GM12878 (cell line): Measurements from ENCODE around the gene PGAM2.

ENCODE experiments used
- POLR2A ChIP-seq: IDR thresholded peaks from 2 replicates; pipeline ENCODE4 v1.6.1; 2011; ENCODE audit warnings: low read depth, mild to moderate bottlenecking, low read length
- POLR2AphosphoS5 ChIP-seq: IDR thresholded peaks from 2 replicates; pipeline ENCODE4 v1.6.1; 2011; ENCODE audit warnings: mild to moderate bottlenecking, low read length, inconsistent platforms
- RAD51 ChIP-seq: fragments of 450-650 bp; IDR thresholded peaks from 2 replicates; pipeline ENCODE4 v1.6.1; 2016; ENCODE audit warnings: moderate library complexity, mild to moderate bottlenecking, inconsistent platforms
- ZZZ3 ChIP-seq: IDR thresholded peaks from 2 replicates; pipeline ENCODE4 v1.6.1; 2011; ENCODE audit warnings: low read depth; ENCODE audit not compliant: control insufficient read depth, insufficient read length
- TF ChIP-seq, protein P1 (sequence below), 3 experiments: IDR thresholded peaks in 2 of 3; conservative IDR thresholded peaks in 1 of 3; 2 replicates each; pipeline ENCODE4 v1.5.1; 2011; ENCODE audit warnings: low read depth in 3 of 3, low read length in 3 of 3, mild to moderate bottlenecking in 3 of 3, control low read depth in 2 of 3, moderate library complexity in 2 of 3, inconsistent platforms in 1 of 3, mixed read lengths in 1 of 3; ENCODE audit not compliant: control insufficient read depth in 2 of 3, insufficient read depth in 1 of 3; ENCODE audit errors: extremely low read depth in 1 of 3
- TF ChIP-seq, protein P2 (sequence below): IDR thresholded peaks from 2 replicates; pipeline ENCODE4 v1.6.1; 2011; ENCODE audit warnings: mild to moderate bottlenecking, low read depth, low read length, moderate library complexity; ENCODE audit not compliant: insufficient replicate concordance
- TF ChIP-seq, protein P3 (sequence below): IDR thresholded peaks from 2 replicates; pipeline ENCODE4 v1.6.1; 2012; ENCODE audit warnings: mild to moderate bottlenecking, low read depth, low read length

DNA sequence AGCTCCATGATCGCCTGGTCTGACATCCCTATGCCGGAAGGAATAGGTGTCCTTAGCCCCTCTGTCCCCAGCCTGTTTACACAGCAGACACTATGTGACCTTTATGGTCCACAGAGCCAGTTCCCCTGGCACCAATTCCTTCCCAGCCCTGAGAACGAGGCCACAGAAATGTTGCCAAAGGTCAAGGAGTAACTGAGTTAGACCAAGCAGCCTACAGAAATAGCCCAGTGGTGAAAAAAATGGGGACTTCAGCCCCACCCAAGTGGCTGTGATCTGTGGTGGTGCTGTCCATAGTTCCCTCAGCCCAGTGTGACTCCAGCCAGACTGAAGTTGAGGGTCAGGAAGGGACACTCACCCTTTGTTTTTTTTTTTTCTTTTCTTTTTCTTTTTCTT lies 2.5 kb downstream of the PGAM2 start:
- TF ChIP-seq, protein P1, sequence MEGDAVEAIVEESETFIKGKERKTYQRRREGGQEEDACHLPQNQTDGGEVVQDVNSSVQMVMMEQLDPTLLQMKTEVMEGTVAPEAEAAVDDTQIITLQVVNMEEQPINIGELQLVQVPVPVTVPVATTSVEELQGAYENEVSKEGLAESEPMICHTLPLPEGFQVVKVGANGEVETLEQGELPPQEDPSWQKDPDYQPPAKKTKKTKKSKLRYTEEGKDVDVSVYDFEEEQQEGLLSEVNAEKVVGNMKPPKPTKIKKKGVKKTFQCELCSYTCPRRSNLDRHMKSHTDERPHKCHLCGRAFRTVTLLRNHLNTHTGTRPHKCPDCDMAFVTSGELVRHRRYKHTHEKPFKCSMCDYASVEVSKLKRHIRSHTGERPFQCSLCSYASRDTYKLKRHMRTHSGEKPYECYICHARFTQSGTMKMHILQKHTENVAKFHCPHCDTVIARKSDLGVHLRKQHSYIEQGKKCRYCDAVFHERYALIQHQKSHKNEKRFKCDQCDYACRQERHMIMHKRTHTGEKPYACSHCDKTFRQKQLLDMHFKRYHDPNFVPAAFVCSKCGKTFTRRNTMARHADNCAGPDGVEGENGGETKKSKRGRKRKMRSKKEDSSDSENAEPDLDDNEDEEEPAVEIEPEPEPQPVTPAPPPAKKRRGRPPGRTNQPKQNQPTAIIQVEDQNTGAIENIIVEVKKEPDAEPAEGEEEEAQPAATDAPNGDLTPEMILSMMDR (IDR thresholded peaks at IDR 0.05 in 2 of 3, conservative IDR thresholded peaks at IDR 0.05 in 1 of 3; ENCODE audit: control insufficient read depth in 2 of 3, extremely low read depth in 1 of 3, insufficient read depth in 1 of 3, low read depth in 3 of 3, low read length in 3 of 3) = no peak
- TF ChIP-seq POLR2A (no peak), RAD51 (no peak), POLR2AphosphoS5 (no peak), ZZZ3 (no peak)
- TF ChIP-seq, protein P2, sequence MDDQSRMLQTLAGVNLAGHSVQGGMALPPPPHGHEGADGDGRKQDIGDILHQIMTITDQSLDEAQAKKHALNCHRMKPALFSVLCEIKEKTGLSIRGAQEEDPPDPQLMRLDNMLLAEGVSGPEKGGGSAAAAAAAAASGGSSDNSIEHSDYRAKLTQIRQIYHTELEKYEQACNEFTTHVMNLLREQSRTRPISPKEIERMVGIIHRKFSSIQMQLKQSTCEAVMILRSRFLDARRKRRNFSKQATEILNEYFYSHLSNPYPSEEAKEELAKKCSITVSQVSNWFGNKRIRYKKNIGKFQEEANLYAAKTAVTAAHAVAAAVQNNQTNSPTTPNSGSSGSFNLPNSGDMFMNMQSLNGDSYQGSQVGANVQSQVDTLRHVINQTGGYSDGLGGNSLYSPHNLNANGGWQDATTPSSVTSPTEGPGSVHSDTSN = no peak
- TF ChIP-seq, protein P3, sequence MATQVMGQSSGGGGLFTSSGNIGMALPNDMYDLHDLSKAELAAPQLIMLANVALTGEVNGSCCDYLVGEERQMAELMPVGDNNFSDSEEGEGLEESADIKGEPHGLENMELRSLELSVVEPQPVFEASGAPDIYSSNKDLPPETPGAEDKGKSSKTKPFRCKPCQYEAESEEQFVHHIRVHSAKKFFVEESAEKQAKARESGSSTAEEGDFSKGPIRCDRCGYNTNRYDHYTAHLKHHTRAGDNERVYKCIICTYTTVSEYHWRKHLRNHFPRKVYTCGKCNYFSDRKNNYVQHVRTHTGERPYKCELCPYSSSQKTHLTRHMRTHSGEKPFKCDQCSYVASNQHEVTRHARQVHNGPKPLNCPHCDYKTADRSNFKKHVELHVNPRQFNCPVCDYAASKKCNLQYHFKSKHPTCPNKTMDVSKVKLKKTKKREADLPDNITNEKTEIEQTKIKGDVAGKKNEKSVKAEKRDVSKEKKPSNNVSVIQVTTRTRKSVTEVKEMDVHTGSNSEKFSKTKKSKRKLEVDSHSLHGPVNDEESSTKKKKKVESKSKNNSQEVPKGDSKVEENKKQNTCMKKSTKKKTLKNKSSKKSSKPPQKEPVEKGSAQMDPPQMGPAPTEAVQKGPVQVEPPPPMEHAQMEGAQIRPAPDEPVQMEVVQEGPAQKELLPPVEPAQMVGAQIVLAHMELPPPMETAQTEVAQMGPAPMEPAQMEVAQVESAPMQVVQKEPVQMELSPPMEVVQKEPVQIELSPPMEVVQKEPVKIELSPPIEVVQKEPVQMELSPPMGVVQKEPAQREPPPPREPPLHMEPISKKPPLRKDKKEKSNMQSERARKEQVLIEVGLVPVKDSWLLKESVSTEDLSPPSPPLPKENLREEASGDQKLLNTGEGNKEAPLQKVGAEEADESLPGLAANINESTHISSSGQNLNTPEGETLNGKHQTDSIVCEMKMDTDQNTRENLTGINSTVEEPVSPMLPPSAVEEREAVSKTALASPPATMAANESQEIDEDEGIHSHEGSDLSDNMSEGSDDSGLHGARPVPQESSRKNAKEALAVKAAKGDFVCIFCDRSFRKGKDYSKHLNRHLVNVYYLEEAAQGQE = no peak
